NCI-H524 (cell line): ENCODE data around the gene IKZF3.
"Not testable (repeated sequence)": the region's sequence is repeated elsewhere in the genome, so short reads cannot be mapped to it uniquely, and the experiment has no call there.

ENCODE experiments used
- DNase-seq, 2 experiments: peaks; one replicate each; lab custom pipeline; 2025; lab: John Stamatoyannopoulos, UW

Gene IKZF3

GRCh38 chr17:39738983-39739884 lies 124.9 kb downstream of the IKZF3 start:
- DNase-seq, result peak in 1 of 2 experiments; percentile 14

DNA sequence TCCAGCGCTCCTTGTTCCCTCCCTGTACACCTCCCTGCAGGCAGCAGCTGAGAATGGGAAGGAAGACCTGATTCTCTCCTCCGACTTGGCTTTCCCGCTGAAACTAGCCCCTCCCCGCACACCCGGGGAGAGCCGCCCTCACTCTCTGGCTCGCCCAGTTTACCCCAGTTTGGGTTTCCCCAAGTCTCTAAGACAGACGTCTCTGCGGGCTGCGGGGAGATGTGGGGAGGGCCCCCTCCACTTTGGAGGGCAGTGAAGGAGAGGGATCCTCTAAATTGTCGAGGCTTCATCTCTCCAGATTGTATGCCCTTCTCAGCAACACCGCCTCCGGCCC lies 125.6 kb downstream of the IKZF3 start:
- DNase-seq, result peak in 1 of 2 experiments; percentile 42

GRCh38 chr17:39737760-39738567 lies 126.1 kb downstream of the IKZF3 start, which contains the start of gene GRB7:
Gene GRB7, plus strand, starts transcription at chr17:39737938. Its CDS starts 4,364 bp downstream, at chr17:39742302.
- DNase-seq, result peak in 1 of 2 experiments; percentile 12

DNA sequence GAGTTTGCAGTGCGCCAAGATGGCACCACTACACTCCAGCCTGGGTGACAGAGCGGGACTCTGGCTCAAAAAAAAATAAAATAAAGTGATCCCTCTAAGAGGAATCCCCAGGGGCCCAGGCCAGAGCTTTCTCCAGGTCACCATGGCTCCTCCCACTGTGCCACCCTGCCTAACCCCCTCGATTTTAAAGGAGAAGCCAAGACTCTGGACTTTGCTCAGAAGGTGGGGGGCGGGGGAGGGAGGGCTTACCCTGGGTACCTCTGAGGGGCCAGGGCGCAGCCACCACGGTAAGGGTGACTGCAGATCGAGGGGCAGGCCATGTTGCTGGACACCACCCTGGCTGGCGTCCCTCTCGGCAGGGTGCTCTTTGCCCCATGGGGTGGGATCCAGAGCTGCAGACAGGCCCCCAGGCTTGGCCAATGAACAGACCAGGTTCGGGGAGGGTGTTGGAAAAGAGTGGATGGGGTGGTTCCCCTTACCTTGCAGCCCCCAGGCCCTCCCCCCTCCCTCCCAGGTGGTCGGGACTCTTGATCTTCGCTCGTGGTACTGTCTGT lies 126.8 kb downstream of the IKZF3 start:
- no peak for DNase-seq

DNA sequence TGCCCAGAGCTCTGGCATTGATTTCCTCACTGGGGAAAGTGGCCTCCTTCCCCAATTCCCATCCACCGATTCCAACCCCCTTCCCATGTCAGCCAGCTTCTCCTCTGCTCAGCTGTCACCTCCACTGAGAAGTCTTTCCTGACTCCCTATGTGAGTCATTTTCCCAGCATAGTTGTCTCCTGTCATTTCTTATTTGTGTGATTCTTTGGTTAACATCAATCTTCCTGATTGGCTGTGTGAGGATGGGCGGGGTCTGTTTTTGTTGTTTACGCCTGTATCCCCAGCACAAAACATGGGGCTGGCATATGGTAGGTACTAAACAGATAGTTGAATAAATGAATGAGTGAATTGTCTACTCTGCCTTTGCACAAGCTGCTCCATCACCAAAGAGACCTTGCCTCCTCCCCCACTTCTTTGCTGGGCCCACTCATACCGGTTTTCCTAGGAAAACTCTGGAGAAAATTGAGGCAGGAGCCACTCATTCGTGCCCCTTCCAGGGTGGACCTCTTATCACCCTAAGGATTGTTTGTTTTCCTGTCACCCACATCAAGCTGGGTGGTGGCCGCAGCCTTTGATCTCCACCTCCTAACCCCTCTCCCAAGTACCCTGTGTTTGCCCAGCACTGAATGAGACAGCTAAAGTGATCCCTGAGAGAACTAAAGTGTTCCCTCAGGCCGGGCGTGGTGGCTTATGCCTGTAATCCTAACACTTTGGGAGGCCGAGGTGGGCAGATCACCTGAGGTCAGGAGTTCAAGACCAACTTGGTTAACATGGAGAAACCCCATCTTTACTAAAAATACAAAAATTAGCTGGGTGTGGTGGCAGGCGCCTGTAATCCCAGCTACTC lies 127.6 kb downstream of the IKZF3 start:
- DNase-seq, result no peak

DNA sequence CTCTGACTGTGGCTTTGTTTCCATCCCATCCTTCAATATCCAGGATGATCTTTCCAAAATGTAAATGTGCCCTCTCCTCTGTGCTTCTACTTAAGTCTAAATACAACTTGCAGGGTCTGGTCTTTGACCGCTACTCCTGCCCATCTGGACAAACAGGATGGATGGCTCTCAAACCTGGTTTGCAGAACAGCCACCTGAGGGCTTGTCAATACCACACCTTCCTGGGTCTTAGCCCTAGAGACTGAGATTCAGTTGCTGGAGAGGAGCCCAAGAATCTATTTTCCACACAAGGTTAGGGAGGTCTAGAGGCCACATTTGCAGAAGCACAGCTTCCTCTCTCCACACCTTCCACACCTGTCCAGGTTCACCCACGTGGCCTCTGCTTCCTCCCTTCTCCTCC lies 128.2 kb downstream of the IKZF3 start:
- no peak for DNase-seq

- DNase-seq, result no peak
Observed at GRCh38 chr17:39732586-39732985, 131.5 kb downstream of the IKZF3 start.

GRCh38 chr17:39730095-39730921 lies 133.8 kb downstream of the IKZF3 start, which contains the start of gene MIEN1:
Gene MIEN1, minus strand, starts transcription at chr17:39730532. Its CDS starts 37 bp downstream, at chr17:39730495.
- DNase-seq, result peak; percentile 66 to 81

- no peak for DNase-seq
Observed at GRCh38 chr17:39729280-39729851, 134.7 kb downstream of the IKZF3 start.

- no peak for DNase-seq
Observed at GRCh38 chr17:39727556-39727955, 136.6 kb downstream of the IKZF3 start.

- DNase-seq, result no peak
Observed at GRCh38 chr17:39726617-39727016, 137.5 kb downstream of the IKZF3 start.

- not testable (repeated sequence) for DNase-seq
Observed at GRCh38 chr17:39725923-39726322, 138.2 kb downstream of the IKZF3 start.

DNA sequence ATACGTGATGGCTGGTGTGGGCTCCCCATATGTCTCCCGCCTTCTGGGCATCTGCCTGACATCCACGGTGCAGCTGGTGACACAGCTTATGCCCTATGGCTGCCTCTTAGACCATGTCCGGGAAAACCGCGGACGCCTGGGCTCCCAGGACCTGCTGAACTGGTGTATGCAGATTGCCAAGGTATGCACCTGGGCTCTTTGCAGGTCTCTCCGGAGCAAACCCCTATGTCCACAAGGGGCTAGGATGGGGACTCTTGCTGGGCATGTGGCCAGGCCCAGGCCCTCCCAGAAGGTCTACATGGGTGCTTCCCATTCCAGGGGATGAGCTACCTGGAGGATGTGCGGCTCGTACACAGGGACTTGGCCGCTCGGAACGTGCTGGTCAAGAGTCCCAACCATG lies 139.4 kb downstream of the IKZF3 start:
- DNase-seq, result no peak

GRCh38 chr17:39722965-39723848 lies 140.9 kb downstream of the IKZF3 start:
- no peak for DNase-seq

GRCh38 chr17:39722104-39722503 lies 142.0 kb downstream of the IKZF3 start:
- no peak for DNase-seq

DNA sequence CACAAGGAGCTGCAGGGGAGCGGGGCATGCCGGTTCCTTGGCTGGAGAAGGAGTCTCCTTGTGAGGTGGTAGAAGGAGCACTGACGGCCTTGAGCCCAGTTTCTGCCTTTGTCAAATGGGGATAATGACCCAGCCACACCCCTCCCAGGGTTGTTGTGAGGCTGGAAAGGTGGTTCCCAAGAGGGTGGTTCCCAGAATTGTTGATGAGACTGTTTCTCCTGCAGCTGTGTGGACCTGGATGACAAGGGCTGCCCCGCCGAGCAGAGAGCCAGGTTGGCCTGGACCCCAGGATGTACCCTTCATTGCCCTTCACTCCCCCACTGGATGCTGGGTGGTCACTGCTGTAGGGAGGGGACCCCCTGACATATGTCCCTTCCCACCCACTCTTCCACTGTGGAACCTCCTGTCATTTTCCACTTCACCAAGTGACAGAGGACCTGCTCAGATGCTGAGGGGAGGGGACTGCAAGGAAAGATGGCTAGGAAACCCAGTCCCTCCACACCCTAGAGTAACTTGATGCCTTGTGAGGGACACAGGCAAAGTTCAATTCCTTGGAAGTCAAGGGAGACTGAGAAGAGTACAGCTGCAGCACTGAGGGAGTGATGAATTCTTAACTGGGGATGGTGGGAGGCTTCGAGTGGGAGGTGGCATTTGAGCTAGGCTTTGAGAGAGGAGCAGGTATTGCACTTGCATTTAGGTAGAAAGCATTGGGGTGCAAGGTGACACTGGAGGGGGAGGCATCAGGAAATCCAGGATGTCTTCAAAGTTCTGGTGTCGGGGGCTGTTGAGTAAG lies 144.4 kb downstream of the IKZF3 start:
- no peak for DNase-seq

- DNase-seq, result no peak
Observed at GRCh38 chr17:39717660-39718059, 146.5 kb downstream of the IKZF3 start.

DNA sequence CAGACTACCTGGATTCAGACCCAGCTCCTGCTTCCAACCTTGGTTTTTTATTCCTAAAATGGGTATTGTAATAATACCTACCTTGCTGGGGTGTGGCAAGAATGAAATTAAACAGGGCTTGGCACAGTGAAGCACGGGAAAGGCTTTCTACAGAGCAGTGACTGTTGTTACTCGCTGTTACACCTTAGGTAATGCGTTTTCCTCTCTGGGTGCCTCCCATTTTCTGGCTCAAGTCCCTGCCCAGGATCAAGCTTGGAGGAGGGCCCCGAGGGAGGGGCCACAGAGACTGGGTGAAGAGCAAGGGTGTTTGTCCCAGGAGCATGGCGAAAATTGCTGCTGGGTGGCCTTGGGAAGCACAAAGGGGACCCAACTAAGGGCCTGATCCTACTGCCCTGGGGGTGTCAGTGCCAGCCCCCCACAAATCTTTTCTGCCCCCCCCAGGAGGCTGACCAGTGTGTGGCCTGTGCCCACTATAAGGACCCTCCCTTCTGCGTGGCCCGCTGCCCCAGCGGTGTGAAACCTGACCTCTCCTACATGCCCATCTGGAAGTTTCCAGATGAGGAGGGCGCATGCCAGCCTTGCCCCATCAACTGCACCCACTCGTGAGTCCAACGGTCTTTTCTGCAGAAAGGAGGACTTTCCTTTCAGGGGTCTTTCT lies 147.1 kb downstream of the IKZF3 start:
- DNase-seq, result no peak
